HG02870 (cell line): ENCODE results near the gene CORT.
A peak's percentile ranks its signal among the peaks of the same experiment; 100 is the strongest.
"Not testable (repeated sequence)": the region's sequence is repeated elsewhere in the genome, so short reads cannot be mapped to it uniquely, and the experiment has no call there.

Experiments
- ATAC-seq: cut with Tn5 transposase; IDR thresholded peaks from one replicate; pipeline ENCODE4 v1.9.1; 2021; ENCODE audit warnings: mild to moderate bottlenecking, moderate library complexity; ENCODE audit not compliant: unreplicated experiment

Gene CORT

GRCh38 chr1:10437052-10437451 is 12.8 kb upstream of the CORT start:
- ATAC-seq: no peak

GRCh38 chr1:10438677-10439163 is 11.1 kb upstream of the CORT start:
- no peak for ATAC-seq

GRCh38 chr1:10440305-10440704 is 9.5 kb upstream of the CORT start:
- ATAC-seq: no peak

- no peak for ATAC-seq
Observed at GRCh38 chr1:10440794-10441193, 9.0 kb upstream of the CORT start.

GRCh38 chr1:10444248-10444647 is 5.6 kb upstream of the CORT start:
- no peak for ATAC-seq

GRCh38 chr1:10444795-10445397 is 4.9 kb upstream of the CORT start:
- ATAC-seq: no peak

GRCh38 chr1:10446790-10447422 is 2.9 kb upstream of the CORT start:
- ATAC-seq: no peak

GRCh38 chr1:10450156-10450814 is 454 bp downstream of the CORT start:
- no peak for ATAC-seq

- no peak for ATAC-seq
Observed at GRCh38 chr1:10450836-10451235, 1.0 kb downstream of the CORT start.

- ATAC-seq: no peak
Observed at GRCh38 chr1:10451287-10451686, 1.5 kb downstream of the CORT start.

- ATAC-seq: no peak
Observed at GRCh38 chr1:10456048-10456447, 6.2 kb downstream of the CORT start.

- no peak for ATAC-seq
Observed at GRCh38 chr1:10456661-10457060, 6.8 kb downstream of the CORT start.

GRCh38 chr1:10457462-10457861 is 7.6 kb downstream of the CORT start:
- not testable (repeated sequence) for ATAC-seq

GRCh38 chr1:10457875-10458274 is 8.0 kb downstream of the CORT start:
- no peak for ATAC-seq

- ATAC-seq: no peak
Observed at GRCh38 chr1:10459184-10459583, 9.4 kb downstream of the CORT start.

- ATAC-seq: no peak
Observed at GRCh38 chr1:10467078-10467477, 17.2 kb downstream of the CORT start.

- no peak for ATAC-seq
Observed at GRCh38 chr1:10470043-10470442, 20.2 kb downstream of the CORT start.

GRCh38 chr1:10471411-10472219 is 21.8 kb downstream of the CORT start:
- ATAC-seq: no peak

- peak; percentile 68 for ATAC-seq
Observed at GRCh38 chr1:10472220-10473144, 22.7 kb downstream of the CORT start, which contains the start of gene DFFA. Gene DFFA (minus strand): TSS chr1:10472529. CDS start chr1:10472458, 71 bp downstream.

- no peak for ATAC-seq
Observed at GRCh38 chr1:10473145-10473765, 23.4 kb downstream of the CORT start.
